OCI-LY3 (cell line): ENCODE measurements around the gene MAML2.

Source experiments
- CTCF ChIP-seq: fragments of 200-600, 300-600 bp; sonication (generic); IDR thresholded peaks from 2 replicates; pipeline ENCODE4 v1.5.1; 2014; ENCODE audit warnings: antibody characterized with exemption, low read length, low read depth
- EZH2phosphoT487 ChIP-seq: fragments of 200-600 bp; shearing (Covaris generic); IDR thresholded peaks from 2 replicates; pipeline ENCODE4 v1.6.1; 2018; ENCODE audit warnings: antibody characterized with exemption, mixed run types, low read depth

- TF ChIP-seq CTCF (no peak), EZH2phosphoT487 (no peak)
Observed at GRCh38 chr11:96185220-96185768, 157.7 kb downstream of the MAML2 start.
